Activated T-cell treated with anti-CD3 and anti-CD28 coated beads, Interleukin-2, amount 50 U/mL, for 4 hours (primary cell): ENCODE results near the gene MRRF. TPM values are rescaled to one million over a fixed set of nuclear protein-coding genes. Genes with fewer than 3 reads are reported as not detected.

ENCODE experiments used
- ATAC-seq, 2 donors: fragments of 200-7000 bp; cut with Tn5 transposase; one replicate each; pipeline ENCODE4 v1.10.0; 2021
- DNase-seq: peaks from one replicate; pipeline ENCODE4 v3.0.0-alpha.2; 2020
- H3K27me3 Mint-ChIP-seq: one replicate; pipeline ENCODE4 v1.8.0; 2021; ENCODE audit warnings: low read depth, mixed read lengths
- H3K36me3 Mint-ChIP-seq: one replicate; pipeline ENCODE4 v1.8.0; 2022; ENCODE audit warnings: mixed read lengths; ENCODE audit not compliant: insufficient read depth
- H3K4me1 Mint-ChIP-seq: one replicate; pipeline ENCODE4 v1.8.0; 2021; ENCODE audit warnings: low read depth, mixed read lengths
- H3K4me3 Mint-ChIP-seq: one replicate; pipeline ENCODE4 v1.8.0; 2021; ENCODE audit warnings: mild to moderate bottlenecking, moderate library complexity, mixed read lengths
- H3K9me3 Mint-ChIP-seq: one replicate; pipeline ENCODE4 v1.8.0; 2021; ENCODE audit warnings: mixed read lengths
- total RNA-seq, 3 donors: library from RNA; stranded (reverse); gene quantifications; one replicate each; pipeline ENCODE4 v1.2.1, GENCODE V29; 2021

Gene MRRF
- total RNA-seq, 3 donors from 2014 or later = 93.0 to 94.4 (median 93.3) TPM

DNA sequence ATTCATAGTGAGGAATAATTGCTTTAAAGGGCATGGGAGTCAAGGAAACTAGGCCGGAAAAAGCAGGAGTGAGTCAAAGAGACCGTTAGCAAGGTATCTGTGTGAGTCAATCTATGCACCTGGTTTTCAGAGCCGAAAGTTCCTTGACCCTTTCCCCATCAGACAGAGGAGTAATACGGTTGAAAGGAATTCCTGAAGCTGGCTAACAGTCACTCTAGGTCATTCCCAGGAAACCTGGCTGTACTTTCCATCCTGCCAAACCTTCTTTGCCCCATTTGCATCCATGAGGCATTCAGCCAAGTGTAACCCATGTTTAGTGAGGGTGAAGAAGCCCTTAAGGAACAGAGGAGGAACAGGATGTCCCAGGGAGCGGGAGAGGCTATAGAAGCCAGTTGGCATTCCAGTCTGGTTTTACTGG is 16.2 kb upstream of the MRRF start:
- DNase-seq (no peak), ATAC-seq (no peak)
- Mint-ChIP-seq H3K9me3 (no peaks in the 10 kb centered on the region), H3K4me1 (peaks cover 4% of the 10 kb centered on the region), H3K27me3 (no peaks in the 10 kb centered on the region), H3K36me3 (peaks cover 51% of the 10 kb centered on the region), H3K4me3 (no peak overlapping the region)

DNA sequence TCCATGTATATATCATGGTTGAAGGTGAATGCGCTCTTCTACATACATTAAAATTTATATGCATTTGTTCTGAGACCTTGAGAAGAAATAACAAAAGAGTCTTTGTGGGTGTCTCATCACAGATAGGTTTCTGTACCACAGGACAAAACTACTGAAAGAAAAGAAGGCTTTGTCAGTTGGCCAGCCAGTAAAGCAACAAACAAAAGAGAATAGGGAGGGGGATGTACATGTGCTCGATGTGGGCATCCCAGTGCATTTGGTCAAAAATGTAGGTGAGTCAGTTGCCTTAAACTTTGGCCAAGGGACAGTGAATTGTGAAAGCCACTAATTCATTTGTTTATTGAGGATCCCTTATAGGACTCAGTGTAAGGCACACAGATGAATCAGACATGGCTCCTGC is 13.3 kb upstream of the MRRF start:
- Mint-ChIP-seq H3K9me3 (no peaks in the 10 kb centered on the region), H3K27me3 (no peaks in the 10 kb centered on the region), H3K36me3 (peaks cover 45% of the 10 kb centered on the region), H3K4me3 (no peak overlapping the region), H3K4me1 (peaks cover 9% of the 10 kb centered on the region)
- ATAC-seq (no peak), DNase-seq (no peak)

DNA sequence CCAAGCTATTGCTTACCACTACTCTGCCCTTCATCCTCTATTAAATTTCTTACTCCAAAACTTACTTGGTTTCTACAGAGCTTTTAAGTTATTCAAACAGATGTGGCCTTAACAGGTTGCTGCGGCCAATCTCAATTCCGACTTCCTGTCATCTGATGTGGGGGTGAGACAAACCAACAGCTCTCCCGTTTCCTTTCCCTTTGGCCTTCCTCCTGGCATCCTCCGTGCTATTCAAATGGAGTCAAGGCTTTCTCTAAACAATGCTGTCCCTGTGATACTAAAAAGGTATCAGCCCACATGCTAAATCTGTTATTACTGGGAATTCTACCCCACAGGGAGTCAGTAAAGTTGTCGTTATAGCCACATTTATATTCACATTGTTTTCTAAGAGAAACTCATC is 11.9 kb upstream of the MRRF start:
- Mint-ChIP-seq H3K4me3 (no peak overlapping the region), H3K4me1 (peaks cover 13% of the 10 kb centered on the region), H3K9me3 (no peaks in the 10 kb centered on the region), H3K27me3 (no peaks in the 10 kb centered on the region), H3K36me3 (peaks cover 38% of the 10 kb centered on the region)
- DNase-seq (no peak), ATAC-seq (no peak)

DNA sequence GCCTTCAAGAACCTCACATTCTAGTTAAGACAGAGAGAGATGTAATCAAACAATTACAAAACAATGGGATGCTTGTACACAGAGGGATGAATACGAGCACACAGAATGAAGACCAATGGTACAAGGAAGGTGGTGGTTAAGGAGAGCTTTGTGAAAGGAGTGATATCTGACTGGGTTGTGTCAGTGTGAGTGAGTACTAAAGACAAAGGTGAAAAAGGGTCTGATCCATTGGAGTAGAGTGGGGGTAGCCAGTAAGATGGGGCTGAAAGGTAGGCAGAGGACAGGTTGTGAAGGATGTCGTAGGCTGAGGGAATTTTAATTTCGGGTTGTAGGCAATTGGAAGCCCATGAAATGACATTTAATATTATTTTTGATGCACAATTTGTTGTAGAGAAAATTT is 9.9 kb upstream of the MRRF start:
- H3K4me3 Mint-ChIP-seq = no peak overlapping the region
- no peaks in the 10 kb centered on the region for H3K9me3 Mint-ChIP-seq
- ATAC-seq (no peak), DNase-seq (no peak)
- H3K27me3 Mint-ChIP-seq = no peaks in the 10 kb centered on the region
- H3K36me3 Mint-ChIP-seq = peaks cover 39% of the 10 kb centered on the region
- H3K4me1 Mint-ChIP-seq = peaks cover 13% of the 10 kb centered on the region

DNA sequence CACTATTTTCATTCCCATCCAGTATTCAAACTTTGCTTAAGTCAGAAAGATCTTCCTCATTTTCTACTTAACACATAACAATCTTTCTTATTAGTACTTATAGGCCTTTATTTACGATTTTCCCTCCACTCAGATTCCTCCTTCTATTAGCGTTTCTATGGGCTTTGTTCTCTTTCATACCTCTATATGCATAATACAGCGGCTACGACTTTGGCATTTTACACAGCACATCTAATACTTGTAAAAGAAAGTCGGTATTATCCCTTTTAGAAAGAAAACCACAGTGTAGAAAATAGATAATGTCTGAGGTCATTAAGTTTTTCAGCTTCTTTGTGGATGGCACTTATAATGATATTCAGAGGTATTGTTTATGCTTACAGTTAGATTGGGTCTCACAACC is 8.5 kb upstream of the MRRF start:
- Mint-ChIP-seq H3K4me3 (no peak overlapping the region), H3K36me3 (peaks cover 36% of the 10 kb centered on the region), H3K4me1 (peaks cover 18% of the 10 kb centered on the region), H3K9me3 (no peaks in the 10 kb centered on the region), H3K27me3 (no peaks in the 10 kb centered on the region)
- no peak for DNase-seq
- no peak for ATAC-seq

DNA sequence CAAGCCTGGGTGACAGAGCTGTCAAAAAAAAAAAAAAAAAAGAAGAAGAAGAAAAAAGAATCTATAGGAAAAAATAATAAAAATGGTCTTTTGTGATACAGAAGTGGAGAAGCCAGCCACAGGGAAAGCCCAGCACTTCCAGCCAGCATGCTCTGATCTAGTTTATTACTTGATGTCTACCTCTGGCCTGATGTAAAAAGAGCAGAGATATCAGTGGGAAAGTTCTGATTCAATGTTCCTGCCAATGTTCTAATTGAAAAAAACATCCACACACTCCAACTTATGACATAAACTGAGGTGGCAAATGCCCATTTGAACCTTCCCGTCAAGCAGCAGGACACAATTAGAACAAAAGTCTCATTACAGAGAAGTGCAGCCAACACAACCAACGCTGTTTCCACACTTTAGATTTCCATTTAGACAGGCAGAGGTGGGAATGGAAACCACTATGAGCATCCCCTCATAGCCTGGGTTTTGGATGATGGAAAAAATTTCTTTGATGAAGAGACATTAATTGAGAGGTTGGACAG is 5.7 kb upstream of the MRRF start:
- no peak overlapping the region for H3K4me3 Mint-ChIP-seq
- DNase-seq (no peak), ATAC-seq (no peak)
- no peaks in the 10 kb centered on the region for H3K27me3 Mint-ChIP-seq
- peaks cover 25% of the 10 kb centered on the region for H3K36me3 Mint-ChIP-seq
- H3K9me3 Mint-ChIP-seq = no peaks in the 10 kb centered on the region
- peaks cover 39% of the 10 kb centered on the region for H3K4me1 Mint-ChIP-seq

DNA sequence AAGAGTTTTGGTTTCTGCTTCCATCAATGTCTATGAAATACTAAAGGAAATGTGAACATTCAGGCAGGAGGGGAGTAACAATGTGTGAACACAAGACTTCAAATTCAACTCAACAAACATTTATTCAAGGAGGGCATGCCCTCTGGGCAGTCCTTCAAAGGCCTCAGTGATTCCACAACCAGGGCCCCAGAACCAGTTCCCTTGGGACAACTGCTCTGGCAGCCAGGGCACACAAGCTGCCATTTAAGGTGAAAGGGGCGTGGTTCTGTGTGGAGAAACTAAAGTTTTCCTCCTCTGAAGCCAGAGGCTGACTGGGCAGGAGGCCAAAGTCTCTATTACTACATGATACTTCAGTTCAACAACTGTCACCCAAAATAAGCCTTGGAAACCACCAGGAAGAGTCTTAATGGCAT is 3.2 kb upstream of the MRRF start:
- Mint-ChIP-seq H3K4me3 (no peak overlapping the region), H3K36me3 (peaks cover 20% of the 10 kb centered on the region), H3K4me1 (peaks cover 48% of the 10 kb centered on the region), H3K27me3 (no peaks in the 10 kb centered on the region), H3K9me3 (no peaks in the 10 kb centered on the region)
- DNase-seq (no peak), ATAC-seq (no peak)

DNA sequence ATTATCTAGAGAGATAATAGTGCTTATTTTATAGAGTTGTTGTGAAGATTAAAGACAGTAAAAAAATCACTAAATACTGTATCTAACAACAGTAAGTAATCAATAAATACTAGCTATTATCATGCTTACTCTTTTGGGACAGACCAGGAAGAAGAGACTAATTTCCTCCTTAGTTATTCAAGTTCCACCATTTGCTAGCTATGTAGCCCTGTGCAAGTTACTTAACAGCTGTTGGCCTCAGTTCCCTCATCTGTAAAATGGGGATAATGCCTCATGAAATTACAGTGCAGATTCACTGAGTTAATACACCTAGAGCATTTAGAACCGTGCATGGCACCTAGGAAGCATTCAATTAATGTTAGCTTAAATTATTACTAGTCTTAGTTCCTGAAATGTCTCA is 2.6 kb upstream of the MRRF start:
- no peak overlapping the region for H3K4me3 Mint-ChIP-seq

DNA sequence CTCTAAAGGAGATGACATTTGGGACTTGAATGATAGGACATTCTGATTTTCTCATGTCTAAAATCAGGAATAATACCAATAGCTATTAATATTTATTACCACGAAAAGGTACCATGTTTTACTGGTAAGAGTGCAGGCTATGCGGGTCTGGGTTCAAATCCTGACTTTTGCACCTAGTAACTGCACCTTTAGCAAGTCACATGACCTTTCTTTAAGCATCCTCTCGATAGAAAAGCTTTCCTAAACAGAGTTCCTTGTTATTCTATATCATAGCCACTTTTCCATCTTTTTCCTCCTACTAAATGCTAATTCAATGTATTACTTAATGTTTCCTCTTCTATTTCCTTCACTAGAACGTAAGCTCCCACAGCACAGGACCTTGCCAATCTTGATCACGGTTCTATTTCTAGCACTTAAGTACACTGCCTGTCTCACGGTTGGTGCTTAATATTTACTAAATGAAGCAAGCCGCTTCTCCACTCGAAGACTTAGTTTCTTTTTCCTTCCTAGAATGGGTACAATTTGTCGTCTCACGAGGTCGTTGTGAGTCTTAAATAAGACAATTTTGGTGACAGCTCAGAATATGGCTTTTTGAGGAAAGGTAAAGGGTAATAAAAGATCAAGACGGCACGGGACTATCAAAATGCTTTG is 858 bp upstream of the MRRF start:
- Mint-ChIP-seq H3K27me3 (no peaks in the 10 kb centered on the region), H3K9me3 (no peaks in the 10 kb centered on the region), H3K4me3 (peak overlapping the region; percentile 99), H3K4me1 (peaks cover 52% of the 10 kb centered on the region), H3K36me3 (peaks cover 15% of the 10 kb centered on the region)
- ATAC-seq = no peak
- no peak for DNase-seq

More for the DNA sequence above, 2.6 kb upstream of the MRRF start:
- no peak for DNase-seq
- no peaks in the 10 kb centered on the region for H3K27me3 Mint-ChIP-seq
- H3K4me1 Mint-ChIP-seq = peaks cover 50% of the 10 kb centered on the region
- H3K9me3 Mint-ChIP-seq = no peaks in the 10 kb centered on the region
- no peak for ATAC-seq
- peaks cover 20% of the 10 kb centered on the region for H3K36me3 Mint-ChIP-seq

DNA sequence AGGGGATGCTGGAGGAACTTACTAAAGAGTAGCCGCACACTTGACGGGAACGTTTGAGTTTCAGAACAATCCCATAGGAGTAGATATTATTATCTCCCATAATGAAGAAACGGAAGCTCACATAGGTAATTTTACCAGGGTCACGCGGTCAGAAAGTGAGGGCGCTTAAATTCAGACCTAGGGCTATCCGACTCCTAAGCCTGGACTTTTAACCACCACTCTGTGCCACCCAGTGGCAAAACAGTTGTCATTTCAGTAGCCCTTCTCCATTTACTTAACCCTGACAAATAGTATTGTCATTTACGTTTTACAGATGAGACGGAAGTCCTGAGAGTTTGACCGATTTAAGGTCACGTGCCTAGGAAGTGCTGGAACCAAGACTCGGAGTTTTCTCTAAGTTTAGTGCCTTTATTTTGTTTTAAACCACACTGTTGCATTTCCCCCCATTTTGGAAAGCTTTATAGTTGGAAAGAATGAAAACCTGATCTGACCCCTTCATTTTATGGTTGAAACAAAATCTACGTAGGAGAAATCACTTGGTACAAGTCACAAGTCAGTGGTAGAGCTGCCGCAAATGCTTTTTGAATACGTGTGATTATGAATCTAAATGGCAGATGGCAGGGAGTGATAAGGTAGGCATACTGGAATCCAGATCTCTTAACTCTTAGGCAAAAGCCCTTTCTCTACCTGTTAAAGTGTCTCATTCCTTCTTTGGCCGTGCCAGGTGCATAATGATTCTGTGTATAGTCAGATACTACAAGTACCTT is 650 bp downstream of the MRRF start:
- H3K36me3 Mint-ChIP-seq = peaks cover 10% of the 10 kb centered on the region
- H3K4me1 Mint-ChIP-seq = peaks cover 52% of the 10 kb centered on the region
- no peaks in the 10 kb centered on the region for H3K27me3 Mint-ChIP-seq
- peak; percentile 45 to 52 for ATAC-seq
- no peaks in the 10 kb centered on the region for H3K9me3 Mint-ChIP-seq
- DNase-seq = no peak
- H3K4me3 Mint-ChIP-seq = peak overlapping the region; percentile 99

DNA sequence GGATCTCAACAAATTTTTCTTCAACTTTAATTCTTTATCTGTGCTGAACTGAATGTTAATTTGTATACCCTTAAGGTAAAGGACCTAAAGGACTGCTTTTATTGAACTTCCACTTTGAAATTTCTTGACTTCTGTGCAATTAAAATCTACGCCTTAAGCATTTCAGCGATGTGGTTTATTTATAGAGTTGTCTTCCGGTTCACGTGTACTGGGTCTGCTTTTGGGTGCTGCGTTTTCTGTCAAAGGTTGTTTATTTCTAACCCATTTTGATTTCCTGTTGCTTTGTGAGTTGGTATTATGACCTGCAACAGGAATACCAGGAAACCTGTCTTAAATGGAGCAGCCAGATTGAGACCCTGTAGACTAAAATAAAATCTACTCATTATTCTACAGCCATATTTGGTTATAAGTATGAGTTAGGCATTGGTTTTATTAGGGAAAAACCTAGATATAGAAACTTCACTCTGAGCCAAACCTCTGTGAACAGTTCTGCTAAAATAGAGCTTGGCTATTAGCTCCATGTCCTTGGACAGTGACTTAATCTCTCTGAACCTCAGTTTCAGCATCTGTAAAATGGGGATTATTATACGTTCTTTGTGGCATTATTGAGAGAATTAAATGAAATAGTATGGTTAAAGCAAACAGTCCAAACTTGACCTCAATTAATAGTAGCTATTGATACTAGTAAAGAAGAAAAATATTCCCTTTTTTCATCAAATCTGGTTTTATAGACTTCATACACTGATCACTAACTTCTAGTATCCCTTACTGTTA is 3.5 kb downstream of the MRRF start:
- H3K9me3 Mint-ChIP-seq = no peaks in the 10 kb centered on the region
- peaks cover 19% of the 10 kb centered on the region for H3K36me3 Mint-ChIP-seq
- H3K27me3 Mint-ChIP-seq = no peaks in the 10 kb centered on the region
- ATAC-seq = no peak
- peaks cover 35% of the 10 kb centered on the region for H3K4me1 Mint-ChIP-seq
- H3K4me3 Mint-ChIP-seq = no peak overlapping the region
- no peak for DNase-seq

DNA sequence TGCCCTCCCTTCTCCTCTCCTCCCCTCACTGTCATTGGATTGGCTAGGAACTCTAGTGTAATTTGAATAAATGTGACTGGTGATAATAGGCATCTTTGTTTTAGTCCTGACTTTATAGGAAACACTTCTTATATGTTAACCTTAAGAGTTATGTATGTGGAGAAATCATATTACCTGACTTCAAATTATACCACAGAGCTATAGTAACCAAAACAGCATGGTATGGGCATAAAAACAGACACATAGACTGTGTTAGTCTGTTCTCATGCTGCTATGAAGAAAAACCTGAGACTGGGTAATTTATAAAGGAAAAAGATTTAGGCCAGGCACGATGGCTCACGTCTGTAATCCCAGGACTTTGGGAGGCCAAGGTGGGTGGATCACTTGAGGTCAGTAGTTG is 9.4 kb downstream of the MRRF start:
- no peaks in the 10 kb centered on the region for H3K27me3 Mint-ChIP-seq
- ATAC-seq = no peak
- no peak overlapping the region for H3K4me3 Mint-ChIP-seq
- no peak for DNase-seq
- no peaks in the 10 kb centered on the region for H3K9me3 Mint-ChIP-seq
- H3K36me3 Mint-ChIP-seq = peaks cover 54% of the 10 kb centered on the region
- H3K4me1 Mint-ChIP-seq = peaks cover 18% of the 10 kb centered on the region

DNA sequence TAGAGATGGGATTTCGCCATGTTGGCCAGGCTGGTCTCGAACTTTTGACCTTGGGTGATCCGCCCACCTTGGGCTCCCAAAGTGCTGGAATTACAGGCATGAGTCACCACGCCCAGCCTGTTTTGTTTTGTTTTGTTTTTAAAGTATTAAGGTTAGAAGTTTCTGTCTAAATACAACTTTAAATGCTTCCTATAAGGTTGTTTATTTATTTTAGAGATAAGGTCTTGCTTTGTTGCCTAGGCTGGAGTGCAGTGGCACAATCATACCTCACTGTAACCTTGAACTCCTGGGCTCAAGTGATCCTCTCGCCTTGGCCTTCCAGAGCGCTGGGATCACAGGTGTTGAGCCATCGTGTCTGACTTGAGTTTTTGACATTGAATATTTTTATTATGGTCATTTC is 11.4 kb downstream of the MRRF start:
- no peak overlapping the region for H3K4me3 Mint-ChIP-seq
- ATAC-seq (no peak), DNase-seq (no peak)
- peaks cover 19% of the 10 kb centered on the region for H3K4me1 Mint-ChIP-seq
- H3K36me3 Mint-ChIP-seq = peaks cover 63% of the 10 kb centered on the region
- H3K27me3 Mint-ChIP-seq = no peaks in the 10 kb centered on the region
- no peaks in the 10 kb centered on the region for H3K9me3 Mint-ChIP-seq

DNA sequence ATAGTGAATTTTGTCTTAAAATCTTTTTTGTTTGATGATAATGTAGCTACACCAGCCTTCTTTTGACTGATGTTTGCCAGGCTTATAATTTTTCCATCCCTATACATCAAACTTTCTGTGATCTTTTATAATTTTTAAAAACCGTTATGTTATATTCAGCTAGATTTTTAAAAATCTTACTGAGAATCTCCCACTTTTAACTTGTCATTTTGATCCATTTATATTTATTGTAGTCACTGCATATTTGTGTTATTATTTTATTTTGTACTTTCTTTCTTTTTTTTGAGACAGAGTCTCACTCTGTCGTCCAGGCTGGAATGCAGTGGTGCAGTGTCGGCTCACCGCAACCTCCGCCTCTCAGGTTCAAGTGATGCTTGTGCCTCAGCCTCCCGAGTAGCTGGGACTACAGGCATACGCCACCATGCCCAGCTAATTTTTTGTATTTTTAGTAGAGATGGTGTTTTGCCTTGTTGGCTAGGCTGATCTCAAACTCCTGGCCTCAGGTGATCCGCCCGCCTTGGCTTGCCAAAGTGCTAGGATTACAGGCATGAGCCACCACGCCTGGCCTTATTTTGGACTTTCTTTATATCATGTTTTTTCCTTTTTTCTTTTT is 12.7 kb downstream of the MRRF start:
- Mint-ChIP-seq H3K27me3 (no peaks in the 10 kb centered on the region), H3K4me1 (peaks cover 19% of the 10 kb centered on the region), H3K36me3 (peaks cover 63% of the 10 kb centered on the region)

More for the DNA sequence above, 12.7 kb downstream of the MRRF start:
- Mint-ChIP-seq H3K4me3 (no peak overlapping the region), H3K9me3 (no peaks in the 10 kb centered on the region)
- ATAC-seq (no peak), DNase-seq (no peak)
